NCI-H82 treated with DMSO at 0.1 percent for 48 hours (cell line): Measurements from ENCODE around the gene AHI1.

Experiments
- DNase-seq: peaks from one replicate; lab custom pipeline; 2025; ENCODE audit not compliant: unreplicated experiment; lab: John Stamatoyannopoulos, UW

The AHI1 gene

GRCh38 chr6:135304883-135305282, 192.7 kb downstream of the AHI1 start:
- no peak for DNase-seq

- DNase-seq: no peak
Observed at GRCh38 chr6:135301304-135301703, 196.2 kb downstream of the AHI1 start.

GRCh38 chr6:135300576-135300975, 197.0 kb downstream of the AHI1 start:
- no peak for DNase-seq

GRCh38 chr6:135299256-135299655, 198.3 kb downstream of the AHI1 start:
- DNase-seq: no peak

DNA sequence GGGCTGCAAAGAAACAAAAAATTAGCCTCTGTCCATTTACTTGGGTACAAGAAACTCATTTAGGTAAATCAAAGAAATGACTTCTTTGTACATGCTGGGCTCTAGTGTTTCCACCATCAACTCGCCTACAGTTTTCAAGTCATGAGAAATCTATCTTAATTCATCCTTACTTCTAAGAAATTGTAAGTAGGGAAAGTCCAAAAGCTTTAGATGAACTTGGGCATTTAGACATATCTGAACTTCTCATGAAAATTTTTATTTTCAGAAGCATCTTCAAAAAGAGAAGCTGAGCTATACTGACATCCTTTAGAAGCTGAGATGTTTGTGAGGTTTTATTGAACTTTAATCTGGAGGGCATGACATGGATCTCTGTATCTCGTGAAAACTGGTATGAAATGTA, 199.1 kb downstream of the AHI1 start:
- no peak for DNase-seq

DNA sequence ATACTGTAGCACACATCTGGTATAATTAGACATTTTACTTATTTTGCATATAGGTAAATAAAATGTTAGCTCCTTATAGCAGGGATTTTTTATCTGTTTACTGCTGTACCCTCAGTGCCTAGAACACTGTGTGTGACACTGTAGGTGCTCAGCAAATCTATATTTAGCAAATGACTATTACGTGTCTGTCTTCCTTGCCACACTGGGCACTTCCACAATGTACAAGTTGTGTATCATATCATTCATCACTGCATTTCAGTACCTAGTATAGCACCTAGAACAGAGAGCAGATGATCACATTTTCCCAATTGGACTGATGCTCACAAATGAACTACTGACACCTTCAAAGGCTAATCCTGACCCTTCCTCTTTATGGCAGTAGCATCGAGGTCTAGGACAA, 200.8 kb downstream of the AHI1 start:
- no peak for DNase-seq

DNA sequence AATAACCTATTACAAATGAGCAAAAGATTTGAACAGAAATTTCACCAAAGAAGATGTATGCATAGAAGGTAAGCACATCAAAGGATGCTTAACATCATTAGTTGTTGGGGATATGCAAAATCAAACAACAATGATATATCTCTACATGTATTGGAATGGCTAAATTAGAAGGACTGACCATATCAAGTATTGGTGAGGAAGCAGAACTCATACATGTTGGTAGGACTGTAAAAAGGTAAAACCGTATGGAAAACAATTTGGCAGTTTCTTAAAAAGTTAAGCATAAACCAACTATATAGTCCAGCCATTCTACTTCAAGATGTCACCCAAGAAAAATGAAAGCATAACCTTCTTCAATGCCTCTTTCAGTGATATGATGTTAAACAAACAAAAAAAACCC, 202.5 kb downstream of the AHI1 start:
- DNase-seq: no peak

- DNase-seq: no peak
Observed at GRCh38 chr6:135291288-135292076, 206.1 kb downstream of the AHI1 start.

- no peak for DNase-seq
Observed at GRCh38 chr6:135289816-135290215, 207.7 kb downstream of the AHI1 start.

- DNase-seq: no peak
Observed at GRCh38 chr6:135286962-135287538, 210.5 kb downstream of the AHI1 start.

DNA sequence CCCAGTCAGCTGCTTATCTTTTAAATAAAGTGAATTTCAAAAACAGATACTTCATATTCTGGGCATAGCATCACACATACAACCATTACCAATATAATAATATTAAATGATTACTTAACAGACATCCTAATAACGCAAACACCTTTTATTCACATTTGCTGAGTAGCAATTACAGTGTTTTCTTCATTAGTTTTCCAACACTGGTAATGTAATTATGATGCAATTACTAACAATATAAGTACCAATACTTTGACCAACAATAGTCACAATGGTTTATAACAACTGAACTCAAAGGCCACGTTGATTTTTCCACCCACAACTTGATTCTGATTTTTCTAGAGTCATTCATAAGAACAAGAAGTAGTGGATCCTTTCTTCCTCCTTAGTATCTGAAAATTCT, 212.4 kb downstream of the AHI1 start:
- no peak for DNase-seq

DNA sequence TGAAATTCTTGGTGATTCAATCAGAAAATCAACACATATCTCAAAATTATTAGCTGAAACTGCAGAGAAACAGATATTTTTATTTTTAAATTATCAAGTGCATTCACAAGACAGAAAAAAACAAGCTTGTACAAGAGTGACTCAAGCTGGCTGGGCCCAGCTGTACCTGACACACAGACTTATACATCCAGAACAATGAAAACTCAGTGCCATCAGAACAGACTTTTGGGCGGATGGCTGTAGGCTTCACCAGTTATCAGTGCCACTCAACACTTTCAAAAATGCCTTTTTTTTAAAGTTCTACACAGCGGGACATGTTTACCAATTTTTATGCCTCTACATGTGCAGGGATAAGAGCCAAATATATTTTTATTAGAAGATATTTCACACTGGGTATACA, 213.6 kb downstream of the AHI1 start:
- no peak for DNase-seq

- no peak for DNase-seq
Observed at GRCh38 chr6:135282395-135282794, 215.1 kb downstream of the AHI1 start.

DNA sequence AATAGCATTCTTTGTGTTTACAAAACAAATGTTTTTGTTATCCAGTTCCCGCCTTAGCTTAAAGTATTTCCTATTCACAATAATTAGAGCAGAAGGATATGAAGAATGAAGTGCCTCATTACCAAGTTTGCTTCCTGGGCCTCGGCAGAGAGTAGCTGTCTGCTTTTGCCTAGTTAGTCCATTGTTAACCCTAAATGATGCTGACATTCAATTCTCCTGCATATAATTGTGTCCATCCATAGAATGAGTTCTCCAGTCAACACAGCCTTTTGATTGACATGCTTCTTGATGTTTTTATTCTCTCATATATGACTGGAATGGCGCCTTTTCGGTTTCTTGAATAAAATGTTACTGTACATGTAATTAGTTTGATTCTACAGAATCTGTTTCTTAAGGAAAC, 215.6 kb downstream of the AHI1 start:
- no peak for DNase-seq

DNA sequence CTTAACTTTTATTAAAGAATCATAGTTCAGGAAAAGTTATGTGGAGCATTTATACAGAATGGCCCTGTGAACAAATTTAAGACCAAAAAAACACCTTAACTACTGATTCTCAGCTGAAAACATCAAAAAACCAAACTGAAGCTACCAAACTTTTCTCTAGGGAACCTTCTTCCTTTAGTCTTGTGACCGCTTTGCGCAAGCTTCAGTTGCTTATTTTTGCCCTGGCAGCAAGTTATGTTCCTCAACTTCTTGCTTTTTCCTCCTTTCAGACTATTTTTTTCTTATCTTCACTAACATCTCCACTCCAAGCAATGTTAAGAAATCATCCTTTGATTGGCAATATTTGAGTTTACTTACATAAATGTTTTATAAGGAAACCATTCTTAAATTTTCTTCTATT, 216.3 kb downstream of the AHI1 start:
- no peak for DNase-seq

GRCh38 chr6:135280375-135281136, 217.0 kb downstream of the AHI1 start:
- DNase-seq: no peak

DNA sequence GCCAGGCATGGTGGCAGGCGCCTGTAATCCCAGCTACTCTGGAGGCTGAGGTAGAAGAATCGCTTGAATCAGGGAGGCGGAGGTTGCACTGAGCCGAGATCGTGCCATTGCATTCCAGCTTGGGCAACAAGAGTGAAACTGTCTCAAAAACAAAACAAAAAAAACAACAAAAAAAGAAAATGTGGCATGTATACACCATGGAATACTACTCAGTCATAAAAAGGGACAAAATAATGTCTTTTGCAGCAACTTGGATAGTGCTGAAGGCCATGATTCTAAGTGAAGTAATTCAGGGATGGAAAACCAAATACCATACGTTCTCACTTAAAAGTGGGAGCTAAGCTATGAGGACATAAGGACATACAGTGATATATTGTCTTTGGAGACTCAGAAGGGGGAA, 220.1 kb downstream of the AHI1 start:
- DNase-seq: no peak

GRCh38 chr6:135274561-135275293, 222.8 kb downstream of the AHI1 start:
- no peak for DNase-seq

- no peak for DNase-seq
Observed at GRCh38 chr6:135271626-135272025, 225.9 kb downstream of the AHI1 start.

DNA sequence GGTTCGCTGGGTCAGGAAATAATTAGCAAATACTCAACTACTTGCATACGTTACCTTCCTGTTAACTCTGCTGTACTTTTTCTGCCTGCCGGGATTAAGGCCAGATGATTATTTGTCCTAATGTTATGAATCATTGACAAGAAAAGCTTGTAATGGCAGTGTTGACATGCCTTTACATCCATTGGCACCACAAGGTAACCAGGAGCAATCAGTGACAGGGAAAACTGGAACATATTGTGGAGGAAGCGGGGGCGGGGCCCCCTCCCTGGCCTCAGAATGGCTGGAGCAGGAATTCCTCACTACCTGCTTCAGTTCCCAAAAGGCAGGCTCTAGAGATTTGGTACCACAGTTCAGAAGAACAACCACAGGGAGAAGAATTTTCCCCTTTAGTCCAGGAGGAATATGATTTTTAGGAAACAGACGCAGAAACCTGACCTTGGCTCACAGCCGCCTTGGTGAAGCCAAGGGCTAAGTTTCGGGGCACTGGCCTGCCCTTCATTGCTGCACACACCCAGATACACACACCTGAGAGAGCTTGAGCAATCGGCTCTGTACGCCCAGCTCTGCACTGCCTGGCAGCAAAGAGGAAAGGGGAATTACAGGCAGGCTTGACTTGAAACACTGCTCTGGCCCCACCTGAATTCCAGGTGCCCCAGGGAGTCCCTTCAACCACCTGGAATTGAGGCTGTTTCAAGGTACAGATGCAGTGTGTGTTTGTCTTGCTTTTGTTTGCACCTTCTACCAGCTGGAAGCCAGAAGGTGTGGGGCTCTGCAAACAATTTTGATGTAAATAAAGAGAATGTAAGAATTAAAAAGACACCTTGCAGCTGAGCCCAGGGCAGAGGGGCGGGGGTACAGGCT, 226.6 kb downstream of the AHI1 start:
- no peak for DNase-seq

DNA sequence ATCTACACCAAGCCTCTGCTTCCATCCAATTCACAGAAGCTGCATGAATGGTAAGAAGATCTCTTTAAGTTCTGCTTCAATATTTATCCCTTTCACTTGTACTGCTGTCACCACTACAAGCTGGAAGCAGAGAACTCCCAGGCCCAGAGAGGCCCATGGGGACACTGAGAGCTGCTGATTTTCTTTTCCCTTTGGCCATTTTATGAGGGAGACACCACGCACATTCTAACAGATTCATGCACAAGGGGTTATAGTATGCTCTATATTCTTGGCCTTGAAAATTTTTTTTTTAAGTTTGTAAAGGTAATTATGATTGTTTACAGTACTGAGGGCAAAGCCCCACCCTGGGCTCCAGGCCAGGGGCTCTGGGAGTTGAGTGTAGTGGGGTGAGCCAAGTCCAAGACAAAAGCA, 228.1 kb downstream of the AHI1 start:
- no peak for DNase-seq
